GM15510 (cell line): Measurements from ENCODE around the gene S100A8.

ENCODE experiments used
- POLR2A ChIP-seq: IDR thresholded peaks from 3 replicates; pipeline ENCODE4 v1.6.1; 2011; ENCODE audit warnings: borderline replicate concordance; ENCODE audit not compliant: insufficient read length; ENCODE audit errors: extremely low read depth

S100A8 gene

DNA sequence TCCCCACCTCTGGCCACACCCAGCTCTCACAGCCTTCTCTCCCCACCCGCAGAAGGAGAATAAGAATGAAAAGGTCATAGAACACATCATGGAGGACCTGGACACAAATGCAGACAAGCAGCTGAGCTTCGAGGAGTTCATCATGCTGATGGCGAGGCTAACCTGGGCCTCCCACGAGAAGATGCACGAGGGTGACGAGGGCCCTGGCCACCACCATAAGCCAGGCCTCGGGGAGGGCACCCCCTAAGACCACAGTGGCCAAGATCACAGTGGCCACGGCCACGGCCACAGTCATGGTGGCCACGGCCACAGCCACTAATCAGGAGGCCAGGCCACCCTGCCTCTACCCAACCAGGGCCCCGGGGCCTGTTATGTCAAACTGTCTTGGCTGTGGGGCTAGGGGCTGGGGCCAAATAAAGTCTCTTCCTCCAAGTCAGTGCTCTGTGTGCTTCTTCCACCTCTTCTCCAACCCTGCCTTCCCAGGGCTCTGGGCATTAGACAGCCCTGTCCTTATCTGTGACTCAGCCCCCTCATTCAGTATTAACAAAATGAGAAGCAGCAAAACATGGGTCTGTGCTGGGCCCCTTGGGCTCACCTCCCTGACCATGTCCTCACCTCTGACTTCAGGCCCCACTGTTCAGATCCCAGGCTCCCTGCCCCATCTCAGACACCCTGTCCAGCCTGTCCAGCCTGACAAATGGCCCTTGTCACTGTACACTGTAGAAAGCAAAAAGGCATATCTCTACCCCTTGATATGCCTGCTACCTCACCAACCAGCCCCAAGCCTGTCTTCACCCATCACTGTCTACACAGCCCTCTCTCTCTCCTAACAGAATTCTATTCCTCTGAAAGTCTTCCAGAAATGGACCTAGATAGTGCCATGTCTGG lies 30.0 kb downstream of the S100A8 start:
- TF ChIP-seq POLR2A: no peak

DNA sequence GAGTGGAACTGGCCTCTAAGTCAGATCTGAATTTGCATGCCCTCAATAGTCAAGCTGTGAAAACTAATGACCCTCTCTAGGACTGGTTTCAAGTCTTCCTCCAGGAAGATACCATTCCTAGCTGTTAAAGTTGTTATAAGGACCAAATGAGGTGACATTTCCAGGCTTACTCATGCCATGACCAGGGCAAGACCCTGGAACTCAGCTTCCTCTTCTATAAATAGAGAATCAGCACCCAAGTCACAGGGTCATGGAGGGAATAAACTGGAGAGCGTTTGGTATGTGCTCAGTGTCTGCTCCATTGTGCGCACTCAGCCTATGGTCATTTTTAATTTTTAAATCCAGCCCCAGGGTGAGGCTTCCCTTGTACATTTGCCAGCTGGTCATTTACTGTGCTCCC lies 30.7 kb downstream of the S100A8 start:
- no peak for TF ChIP-seq POLR2A

DNA sequence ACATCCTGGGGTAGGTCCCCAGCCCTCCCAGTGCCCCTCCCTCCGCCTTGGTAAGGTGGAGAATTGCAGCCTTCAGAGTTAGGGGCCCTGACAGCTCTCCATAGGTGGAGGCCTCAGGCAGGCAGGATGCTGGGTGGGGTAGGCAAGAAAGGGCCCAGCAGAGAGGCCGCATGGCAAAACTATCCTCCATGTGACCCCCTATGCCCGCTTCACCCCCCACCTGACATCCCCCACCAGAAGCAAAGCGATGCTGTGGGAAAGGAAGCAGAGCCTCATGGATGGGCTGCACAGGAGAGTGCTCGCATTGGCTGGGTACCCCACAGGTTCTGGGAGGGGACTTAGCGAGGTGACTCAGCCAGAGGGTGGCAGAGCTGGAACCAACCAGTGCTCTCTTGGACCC lies 31.6 kb downstream of the S100A8 start:
- TF ChIP-seq POLR2A: no peak

DNA sequence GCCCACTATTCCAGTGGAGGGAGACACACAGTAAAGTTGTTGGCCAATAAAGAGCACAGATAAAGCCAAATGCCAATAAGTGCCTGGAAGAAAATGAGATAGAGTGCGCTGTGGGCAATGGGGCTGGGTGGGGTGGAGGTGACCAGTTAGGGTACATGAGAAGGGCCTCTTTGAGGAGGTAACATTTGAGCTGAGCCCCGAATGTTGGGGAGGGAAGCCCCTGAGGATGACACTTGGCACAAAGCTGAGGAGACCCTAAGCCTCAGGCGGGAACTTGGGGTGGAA lies 32.2 kb downstream of the S100A8 start:
- TF ChIP-seq POLR2A: no peak

DNA sequence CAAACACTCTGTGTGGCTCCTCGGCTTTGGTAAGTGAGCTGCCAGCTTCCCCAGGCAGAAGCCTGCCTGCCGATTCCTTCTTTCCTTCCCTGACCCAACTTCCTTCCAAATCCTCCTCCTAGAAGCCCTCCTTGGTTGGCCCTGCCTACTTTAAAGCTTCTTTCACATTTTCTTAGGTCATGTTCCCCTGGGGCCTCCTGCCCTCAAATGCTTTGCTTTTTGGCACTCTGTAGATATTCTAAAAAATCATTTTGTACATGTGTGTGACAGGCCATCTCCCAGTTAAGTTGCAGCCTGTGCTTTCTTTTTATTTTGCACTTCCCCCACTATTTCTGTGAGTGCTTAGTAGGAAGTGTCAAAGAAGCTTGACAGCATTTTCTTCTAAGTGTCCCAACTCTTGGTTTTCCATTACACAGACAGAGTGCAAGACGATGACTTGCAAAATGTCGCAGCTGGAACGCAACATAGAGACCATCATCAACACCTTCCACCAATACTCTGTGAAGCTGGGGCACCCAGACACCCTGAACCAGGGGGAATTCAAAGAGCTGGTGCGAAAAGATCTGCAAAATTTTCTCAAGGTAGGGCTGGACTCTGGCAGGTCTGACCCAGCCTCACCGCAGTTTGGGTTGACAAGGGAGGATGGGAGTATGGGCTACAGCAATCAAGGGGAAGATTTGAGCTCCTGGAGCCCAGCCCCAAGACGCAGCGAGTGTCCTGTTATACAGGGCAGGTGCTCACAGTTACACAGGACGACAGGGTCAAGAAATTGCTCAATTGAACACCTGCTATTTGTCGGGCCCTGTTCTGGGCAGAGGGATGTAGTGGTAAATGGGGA lies 32.8 kb downstream of the S100A8 start, which contains the start of gene S100A9:
Gene S100A9, plus strand, starts transcription at position 2 of the 838 bp plus-strand sequence. Its CDS starts 430 bp downstream, at position 432.
- no peak for TF ChIP-seq POLR2A

DNA sequence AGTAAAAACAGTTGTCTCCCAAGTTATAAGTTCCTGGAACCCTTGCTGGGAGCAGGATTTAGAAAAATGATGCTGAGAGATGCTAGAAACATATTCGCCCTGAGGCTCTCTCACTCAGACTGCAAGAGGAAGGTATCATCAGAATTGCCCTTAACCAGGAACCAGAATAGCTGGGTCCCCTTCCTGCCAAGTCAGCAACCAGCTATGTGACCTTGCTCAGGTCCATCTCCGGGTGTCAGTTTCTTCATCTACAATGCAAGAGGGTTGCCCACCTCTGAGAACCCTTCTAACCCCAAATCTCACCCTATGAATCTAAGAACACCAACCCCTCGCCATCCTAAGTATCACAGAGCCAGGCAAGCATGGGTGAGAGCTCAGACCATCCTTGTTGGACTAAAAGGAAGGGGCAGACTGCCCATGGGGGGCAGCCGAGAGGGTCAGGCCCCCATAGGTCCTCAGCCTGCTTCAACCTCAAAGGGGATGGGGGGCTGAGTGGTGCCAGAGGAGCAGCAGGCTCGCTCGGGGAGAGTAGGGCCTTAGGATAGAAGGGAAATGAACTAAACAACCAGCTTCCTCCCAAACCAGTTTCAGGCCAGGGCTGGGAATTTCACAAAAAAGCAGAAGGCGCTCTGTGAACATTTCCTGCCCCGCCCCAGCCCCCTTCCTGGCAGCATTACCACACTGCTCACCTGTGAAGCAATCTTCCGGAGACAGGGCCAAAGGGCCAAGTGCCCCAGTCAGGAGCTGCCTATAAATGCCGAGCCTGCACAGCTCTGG lies 33.6 kb downstream of the S100A8 start:
- TF ChIP-seq POLR2A: no peak

DNA sequence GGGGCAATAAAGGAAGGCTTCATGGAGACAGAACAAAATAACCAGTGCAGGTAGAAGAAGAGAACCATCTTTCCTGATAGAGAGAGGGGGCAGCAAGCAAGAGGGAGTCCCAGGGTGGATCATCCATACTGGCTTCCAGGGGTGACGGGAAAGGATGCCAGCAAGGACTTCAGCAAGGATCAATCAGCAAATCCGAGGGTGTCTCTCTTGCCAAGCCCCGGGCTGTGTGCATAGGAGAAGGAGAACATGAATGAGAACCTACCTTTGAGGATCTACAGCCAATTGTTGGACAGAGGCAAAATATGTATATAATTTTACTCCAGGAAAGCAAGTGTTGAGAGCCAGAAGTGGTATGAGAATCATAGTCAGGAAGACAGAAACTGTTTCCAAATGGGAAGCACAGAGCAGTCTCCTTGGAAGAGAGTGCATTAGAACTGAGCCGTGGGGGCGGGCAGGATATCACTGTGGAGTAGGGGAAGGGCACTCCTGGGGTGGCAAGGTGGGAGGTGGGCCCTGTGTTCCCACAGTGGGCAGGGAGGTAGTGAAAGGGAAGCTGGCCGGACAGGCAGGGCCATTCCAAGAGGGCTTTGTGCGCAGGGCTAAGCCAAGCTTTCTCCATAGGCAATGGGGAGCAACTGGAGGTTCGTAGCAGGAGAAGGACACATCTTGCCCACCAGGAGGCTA lies 34.3 kb downstream of the S100A8 start:
- no peak for TF ChIP-seq POLR2A

DNA sequence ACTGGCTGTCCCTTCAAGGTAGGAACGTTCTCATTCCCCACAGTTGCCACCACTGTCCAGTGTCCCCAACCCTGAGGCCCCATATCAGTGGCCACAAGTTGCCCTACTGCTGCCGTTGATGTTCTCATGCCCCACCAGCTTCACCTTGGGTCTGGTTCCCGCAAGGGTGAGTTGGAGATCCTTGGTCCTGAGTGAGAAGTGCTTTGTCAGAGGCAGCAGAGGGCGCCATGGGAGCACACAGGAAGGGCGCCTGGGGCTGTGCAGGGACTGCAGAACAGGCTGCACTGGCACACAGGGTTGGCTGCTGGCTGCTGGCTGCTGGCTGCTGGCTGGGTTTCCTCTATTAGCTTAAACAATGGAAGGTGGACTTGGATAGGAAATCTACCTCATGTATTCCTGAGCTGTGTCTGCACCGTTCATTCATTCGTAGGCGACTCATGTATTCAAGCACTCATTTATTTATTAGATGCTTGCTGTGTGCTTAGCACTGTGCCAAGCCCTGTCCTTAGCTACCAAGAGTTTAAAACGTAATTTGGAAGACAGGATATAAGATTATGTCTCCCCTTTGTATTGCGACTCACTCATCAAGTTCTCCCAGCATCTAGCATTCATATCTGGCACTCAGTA lies 35.3 kb downstream of the S100A8 start:
- TF ChIP-seq POLR2A: no peak

DNA sequence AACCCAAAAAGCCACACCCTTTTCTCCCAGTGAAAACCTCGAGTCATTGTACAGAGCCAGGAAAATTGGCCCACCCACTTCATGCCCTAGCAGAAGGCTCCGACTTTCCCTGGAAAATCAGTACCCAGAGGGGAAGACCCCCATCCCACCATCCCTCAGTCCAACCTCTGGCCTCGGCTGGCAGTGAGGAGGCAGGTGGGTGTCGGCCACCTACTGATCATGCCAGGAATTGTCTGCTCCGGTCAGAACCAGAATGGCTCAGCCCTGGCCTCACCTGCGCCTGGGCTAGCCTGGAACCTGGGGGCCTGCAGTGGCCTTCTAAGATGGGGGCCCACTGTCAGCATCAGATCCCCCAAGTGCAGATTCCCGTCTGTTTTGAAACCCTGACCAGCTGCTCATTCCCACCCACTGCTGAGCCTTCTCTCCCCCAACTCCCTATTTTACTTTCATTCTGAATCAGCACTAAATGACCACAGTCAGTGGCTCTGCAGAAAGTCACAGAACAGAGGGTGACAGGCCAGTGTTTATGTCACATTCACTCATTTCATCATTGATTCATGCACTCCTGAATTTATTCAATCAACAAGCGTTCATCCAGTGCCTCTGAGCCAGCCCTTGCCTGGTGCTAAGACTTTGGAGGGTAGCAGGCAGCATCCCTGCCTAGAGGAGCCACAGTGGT lies 36.2 kb downstream of the S100A8 start:
- TF ChIP-seq POLR2A: no peak

DNA sequence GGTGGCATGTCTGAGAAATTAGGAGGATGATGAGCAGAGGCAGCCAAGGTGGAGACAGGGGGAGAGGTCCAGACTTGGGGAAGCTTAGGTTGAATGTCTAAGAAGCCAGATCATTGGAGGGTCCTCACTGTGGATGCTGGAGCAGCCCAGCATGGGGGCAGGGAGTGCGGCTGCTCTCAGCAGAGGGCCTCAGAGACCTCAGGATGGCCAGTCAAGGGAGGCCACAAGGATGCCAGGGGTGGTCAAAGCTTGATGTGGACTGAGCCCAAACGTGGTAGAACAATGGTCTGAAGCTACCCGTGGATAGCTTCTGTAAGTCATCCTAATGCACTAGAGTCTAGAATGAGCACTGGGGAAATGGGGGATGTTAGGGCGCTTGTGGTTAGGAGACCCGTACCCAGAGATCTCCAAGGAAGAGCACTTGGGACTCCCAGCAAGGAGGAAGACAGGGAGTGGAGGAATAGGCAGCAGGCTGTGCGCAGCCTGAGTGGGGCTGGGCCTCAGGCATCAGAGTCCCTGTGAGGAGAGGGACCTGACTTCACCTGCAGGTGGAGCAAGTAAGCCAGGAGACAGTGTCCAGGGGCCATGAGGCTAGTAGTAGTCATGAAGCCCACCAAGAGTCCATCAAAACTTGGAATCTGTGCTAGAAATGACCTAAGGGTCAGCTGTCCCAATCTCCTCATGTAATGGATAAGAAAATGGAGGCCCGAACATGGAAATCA lies 37.5 kb downstream of the S100A8 start:
- no peak for TF ChIP-seq POLR2A

DNA sequence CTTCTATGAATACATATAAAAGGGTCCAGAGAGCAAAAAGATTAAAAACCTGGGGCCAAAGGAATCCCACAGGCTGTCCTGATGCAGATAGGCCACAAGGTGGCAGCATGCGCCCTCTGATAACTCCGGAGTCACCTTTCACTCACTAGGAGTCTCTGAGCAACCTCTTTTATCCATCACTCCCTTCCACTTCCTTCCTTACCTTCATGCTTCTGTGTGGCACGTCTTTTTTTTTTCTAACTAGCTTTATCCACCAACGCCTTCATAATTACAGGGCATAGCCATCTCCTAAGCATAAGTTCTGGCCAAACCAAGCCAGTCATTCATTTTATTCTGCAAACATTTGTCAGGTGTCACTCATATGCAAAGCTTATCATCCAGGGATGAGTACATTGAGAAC lies 38.4 kb downstream of the S100A8 start:
- TF ChIP-seq POLR2A: no peak

DNA sequence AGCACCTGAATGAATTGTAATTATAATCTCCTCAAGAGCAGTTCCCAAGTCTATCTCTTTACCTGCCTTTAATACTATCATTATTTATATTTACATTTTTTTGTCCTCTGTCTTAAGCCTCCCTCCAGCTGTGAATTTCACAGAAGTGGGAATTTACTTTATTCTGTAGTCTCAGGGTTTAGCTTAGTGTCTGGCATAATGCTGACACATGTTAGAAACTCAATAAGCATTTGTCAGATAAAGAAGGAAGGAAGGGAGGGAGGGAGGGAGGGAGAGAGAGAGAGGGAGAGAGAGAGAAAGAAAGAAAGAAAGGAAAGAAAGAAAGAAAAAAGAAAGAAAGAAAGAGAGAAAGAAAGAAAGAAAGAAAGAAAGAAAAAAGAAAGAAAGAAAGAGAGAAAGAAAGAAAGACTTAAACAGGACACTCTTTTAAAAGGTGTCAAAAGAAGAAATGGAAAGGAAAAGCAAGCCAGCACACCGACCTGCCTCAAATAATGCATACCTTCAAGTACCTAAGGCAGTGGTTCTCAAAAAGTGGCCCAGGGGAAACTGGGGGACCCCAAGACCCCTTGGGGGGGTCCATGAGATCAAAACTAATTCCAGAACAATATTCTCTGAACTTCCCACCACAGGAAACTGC lies 40.4 kb downstream of the S100A8 start:
- no peak for TF ChIP-seq POLR2A
